ENCODE data around the gene GRIN2A. TPM values are rescaled to one million over a fixed set of nuclear protein-coding genes. Genes with fewer than 3 reads are reported as not detected.
A peak's percentile ranks its signal among the peaks of the same experiment; 100 is the strongest.

Gene GRIN2A
- total and polyA plus RNA-seq, 2 of the 13 experiments (the other 11 are each of a cell fraction or from before 2014, with no cell fraction given): not detected

DNA sequence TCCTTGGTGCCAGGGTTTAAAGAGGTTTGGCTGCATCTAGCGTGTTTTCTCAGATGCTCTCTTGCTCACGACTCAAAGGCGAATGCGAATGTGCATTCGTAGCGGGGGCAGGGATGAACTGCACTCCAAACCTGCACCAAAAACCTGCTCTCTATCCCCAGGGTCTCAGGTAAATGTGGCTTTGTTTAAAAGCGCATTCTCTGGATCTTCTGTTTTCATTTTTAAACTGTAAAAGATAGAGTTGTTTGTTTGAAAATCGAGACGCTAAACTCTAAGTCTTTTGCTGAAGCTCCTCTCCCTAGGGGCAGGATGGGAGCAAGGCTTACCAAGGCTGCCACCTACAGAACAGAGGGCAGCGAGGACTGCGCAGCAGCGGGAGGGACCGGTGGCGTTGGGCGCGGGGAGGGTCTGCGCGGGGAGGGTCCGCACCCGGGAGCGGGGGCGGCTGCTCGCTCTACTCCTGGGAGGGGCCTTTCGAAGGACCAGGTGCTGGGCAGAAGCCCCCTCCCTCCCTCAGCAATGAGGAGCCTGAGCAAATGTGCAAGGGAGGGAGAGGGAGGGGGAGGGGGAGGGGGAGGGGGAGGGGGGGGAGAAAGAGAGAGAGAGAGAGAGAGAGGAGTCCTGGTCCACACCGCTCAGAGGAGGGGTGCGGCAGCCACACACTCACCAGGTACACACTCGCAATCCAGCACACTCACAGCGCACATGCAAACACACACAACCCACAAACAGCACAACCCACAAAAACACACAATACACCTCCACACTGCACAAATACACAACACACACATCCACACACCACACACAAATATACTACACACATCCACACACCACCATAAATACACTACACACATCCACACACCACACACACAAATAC, 142.8 kb downstream of the GRIN2A start (continued):
- TF ChIP-seq NCOR1 (IDR thresholded peaks at IDR 0.05; ENCODE audit: borderline replicate concordance, low read length) (no peak), HNRNPLL (IDR thresholded peaks at IDR 0.05; ENCODE audit: low read depth, low read length, poor library complexity, severe bottlenecking) (peak; percentile 25)
- TF ChIP-seq, protein P1, sequence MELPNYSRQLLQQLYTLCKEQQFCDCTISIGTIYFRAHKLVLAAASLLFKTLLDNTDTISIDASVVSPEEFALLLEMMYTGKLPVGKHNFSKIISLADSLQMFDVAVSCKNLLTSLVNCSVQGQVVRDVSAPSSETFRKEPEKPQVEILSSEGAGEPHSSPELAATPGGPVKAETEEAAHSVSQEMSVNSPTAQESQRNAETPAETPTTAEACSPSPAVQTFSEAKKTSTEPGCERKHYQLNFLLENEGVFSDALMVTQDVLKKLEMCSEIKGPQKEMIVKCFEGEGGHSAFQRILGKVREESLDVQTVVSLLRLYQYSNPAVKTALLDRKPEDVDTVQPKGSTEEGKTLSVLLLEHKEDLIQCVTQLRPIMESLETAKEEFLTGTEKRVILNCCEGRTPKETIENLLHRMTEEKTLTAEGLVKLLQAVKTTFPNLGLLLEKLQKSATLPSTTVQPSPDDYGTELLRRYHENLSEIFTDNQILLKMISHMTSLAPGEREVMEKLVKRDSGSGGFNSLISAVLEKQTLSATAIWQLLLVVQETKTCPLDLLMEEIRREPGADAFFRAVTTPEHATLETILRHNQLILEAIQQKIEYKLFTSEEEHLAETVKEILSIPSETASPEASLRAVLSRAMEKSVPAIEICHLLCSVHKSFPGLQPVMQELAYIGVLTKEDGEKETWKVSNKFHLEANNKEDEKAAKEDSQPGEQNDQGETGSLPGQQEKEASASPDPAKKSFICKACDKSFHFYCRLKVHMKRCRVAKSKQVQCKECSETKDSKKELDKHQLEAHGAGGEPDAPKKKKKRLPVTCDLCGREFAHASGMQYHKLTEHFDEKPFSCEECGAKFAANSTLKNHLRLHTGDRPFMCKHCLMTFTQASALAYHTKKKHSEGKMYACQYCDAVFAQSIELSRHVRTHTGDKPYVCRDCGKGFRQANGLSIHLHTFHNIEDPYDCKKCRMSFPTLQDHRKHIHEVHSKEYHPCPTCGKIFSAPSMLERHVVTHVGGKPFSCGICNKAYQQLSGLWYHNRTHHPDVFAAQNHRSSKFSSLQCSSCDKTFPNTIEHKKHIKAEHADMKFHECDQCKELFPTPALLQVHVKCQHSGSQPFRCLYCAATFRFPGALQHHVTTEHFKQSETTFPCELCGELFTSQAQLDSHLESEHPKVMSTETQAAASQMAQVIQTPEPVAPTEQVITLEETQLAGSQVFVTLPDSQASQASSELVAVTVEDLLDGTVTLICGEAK (IDR thresholded peaks at IDR 0.05): no peak
- TF ChIP-seq, protein P1 (CRISPR knock-in tag; IDR thresholded peaks at IDR 0.05): no peak

Measured in HepG2 (cell line).